ENCODE measurements around the gene PYGO2.
"Not testable (repeated sequence)": the region's sequence is repeated elsewhere in the genome, so short reads cannot be mapped to it uniquely, and the experiment has no call there.

Gene PYGO2

GRCh38 chr1:154999571-155000410 lies 38.2 kb upstream of the PYGO2 start:
- DNase-seq, result no peak

- peak; percentile 14 for DNase-seq
Measured at GRCh38 chr1:154998818-154999570, 37.4 kb upstream of the PYGO2 start.

- no peak for DNase-seq
Measured at GRCh38 chr1:154998201-154998780, 36.7 kb upstream of the PYGO2 start.

GRCh38 chr1:154996966-154997701 lies 35.6 kb upstream of the PYGO2 start:
- no peak for DNase-seq

GRCh38 chr1:154995301-154995983 lies 33.9 kb upstream of the PYGO2 start:
- DNase-seq, result peak; percentile 13

- no peak for DNase-seq
Measured at GRCh38 chr1:154994591-154994990, 33.0 kb upstream of the PYGO2 start.

GRCh38 chr1:154994269-154994587 lies 32.6 kb upstream of the PYGO2 start:
- no peak for DNase-seq

GRCh38 chr1:154993572-154994268 lies 32.1 kb upstream of the PYGO2 start, which contains the start of gene LENEP:
Gene LENEP (plus strand): TSS chr1:154993586. CDS start chr1:154993608, 22 bp downstream.
- DNase-seq, result no peak

- no peak for DNase-seq
Measured at GRCh38 chr1:154992721-154993571, 31.4 kb upstream of the PYGO2 start.

- DNase-seq, result no peak
Measured at GRCh38 chr1:154990276-154990675, 28.7 kb upstream of the PYGO2 start.

- no peak for DNase-seq
Measured at GRCh38 chr1:154989195-154989860, 27.7 kb upstream of the PYGO2 start.

GRCh38 chr1:154988058-154988954 lies 26.7 kb upstream of the PYGO2 start:
- DNase-seq, result no peak

- no peak for DNase-seq
Measured at GRCh38 chr1:154987326-154987725, 25.7 kb upstream of the PYGO2 start.

- not testable (repeated sequence) for DNase-seq
Measured at GRCh38 chr1:154986736-154987135, 25.2 kb upstream of the PYGO2 start.

- DNase-seq, result no peak
Measured at GRCh38 chr1:154983776-154984466, 22.3 kb upstream of the PYGO2 start.

GRCh38 chr1:154982897-154983648 lies 21.5 kb upstream of the PYGO2 start, which contains the start of gene FLAD1:
Gene FLAD1 (plus strand): TSS chr1:154983344. CDS start chr1:154983695, 351 bp downstream.
- peak; percentile 94 for DNase-seq

GRCh38 chr1:154982341-154982740 lies 20.8 kb upstream of the PYGO2 start:
- DNase-seq, result no peak

- no peak for DNase-seq
Measured at GRCh38 chr1:154978360-154978759, 16.8 kb upstream of the PYGO2 start.
